Measurements from ENCODE around the gene WWC2.

- no peak for TF ChIP-seq CTCF (IDR thresholded peaks at IDR 0.05)
- no peak for TF ChIP-seq EP300 (IDR thresholded peaks at IDR 0.05; ENCODE audit: low read depth)
Observed at GRCh38 chr4:183200453-183200852, 101.4 kb downstream of the WWC2 start.
